ENCODE data around the gene RDH13. TPM values are rescaled to one million over a fixed set of nuclear protein-coding genes. Genes with fewer than 3 reads are reported as not detected.
"Not testable (repeated sequence)": the region's sequence is repeated elsewhere in the genome, so short reads cannot be mapped to it uniquely, and the experiment has no call there.

The RDH13 gene
- total and polyA plus RNA-seq, 9 donors, result 7.8 to 17.3 (median 11.8) TPM

- 94 to 97% (median 96%) methylated on average over 2 of the region's 2 CpGs for WGBS, 3 donors
- no peak for DNase-seq
- Histone ChIP-seq H3K27me3 (no peaks in the 10 kb centered on the region), H3K36me3 (no peaks in the 10 kb centered on the region), H3K9me3 (peaks cover 0 to 7% of the 10 kb centered on the region in 2 donors), H3K27ac (no peak overlapping the region), H3K4me3 (no peak overlapping the region), H3K4me1 (ENCODE audit: insufficient read depth) (no peaks in the 10 kb centered on the region)
- intact Hi-C loops (cut with DNase I), result loop anchor here in 1 of 4 donors (10.0 kb wide), 1 partner anchor 55 kb away; no protein-coding TSS in a partner anchor
- TF ChIP-seq EP300 (IDR thresholded peaks at IDR 0.05), result no peak
Measured at GRCh38 chr19:55069865-55070197, 6.9 kb upstream of the RDH13 start.

GRCh38 chr19:55068950-55069864 is 6.3 kb upstream of the RDH13 start:
- Histone ChIP-seq H3K4me3 (no peak overlapping the region), H3K27me3 (no peaks in the 10 kb centered on the region), H3K36me3 (no peaks in the 10 kb centered on the region), H3K4me1 (ENCODE audit: insufficient read depth) (no peaks in the 10 kb centered on the region), H3K9me3 (peaks cover 0 to 7% of the 10 kb centered on the region in 2 donors), H3K27ac (no peak overlapping the region)
- TF ChIP-seq POLR2A (IDR thresholded peaks at IDR 0.05) (no peak), EP300 (IDR thresholded peaks at IDR 0.05) (no peak)
- TF ChIP-seq, protein P1, sequence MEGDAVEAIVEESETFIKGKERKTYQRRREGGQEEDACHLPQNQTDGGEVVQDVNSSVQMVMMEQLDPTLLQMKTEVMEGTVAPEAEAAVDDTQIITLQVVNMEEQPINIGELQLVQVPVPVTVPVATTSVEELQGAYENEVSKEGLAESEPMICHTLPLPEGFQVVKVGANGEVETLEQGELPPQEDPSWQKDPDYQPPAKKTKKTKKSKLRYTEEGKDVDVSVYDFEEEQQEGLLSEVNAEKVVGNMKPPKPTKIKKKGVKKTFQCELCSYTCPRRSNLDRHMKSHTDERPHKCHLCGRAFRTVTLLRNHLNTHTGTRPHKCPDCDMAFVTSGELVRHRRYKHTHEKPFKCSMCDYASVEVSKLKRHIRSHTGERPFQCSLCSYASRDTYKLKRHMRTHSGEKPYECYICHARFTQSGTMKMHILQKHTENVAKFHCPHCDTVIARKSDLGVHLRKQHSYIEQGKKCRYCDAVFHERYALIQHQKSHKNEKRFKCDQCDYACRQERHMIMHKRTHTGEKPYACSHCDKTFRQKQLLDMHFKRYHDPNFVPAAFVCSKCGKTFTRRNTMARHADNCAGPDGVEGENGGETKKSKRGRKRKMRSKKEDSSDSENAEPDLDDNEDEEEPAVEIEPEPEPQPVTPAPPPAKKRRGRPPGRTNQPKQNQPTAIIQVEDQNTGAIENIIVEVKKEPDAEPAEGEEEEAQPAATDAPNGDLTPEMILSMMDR (IDR thresholded peaks at IDR 0.05), result no peak
- no peak for DNase-seq
- intact Hi-C loops (cut with DNase I), result no loop called here
- WGBS, 3 donors, result 4 to 8% (median 6%) methylated on average over 24 to 30 of the region's 30 CpGs

DNA sequence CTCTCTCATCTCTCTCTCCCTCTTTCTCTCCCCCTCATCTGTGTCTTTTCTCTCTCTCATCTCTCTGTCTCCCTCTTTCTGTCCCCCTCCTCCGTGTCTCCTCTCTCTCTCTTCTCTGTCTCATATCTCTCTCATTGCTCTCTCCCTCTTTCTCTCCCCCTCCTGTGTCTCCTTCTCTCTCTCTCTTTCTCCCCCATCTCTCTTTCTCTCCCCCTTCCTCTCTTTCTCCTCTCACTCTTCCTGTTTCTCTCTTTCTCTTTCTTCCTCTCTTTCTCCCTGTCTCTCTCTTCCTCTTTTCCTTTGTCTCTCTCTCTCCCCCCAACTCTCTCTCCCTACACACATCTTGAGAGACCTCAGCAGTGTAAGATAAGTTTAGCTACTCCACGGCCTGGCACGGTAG is 4.9 kb upstream of the RDH13 start:
- intact Hi-C loops (cut with DNase I), result no loop called here
- H3K4me1 ChIP-seq (ENCODE audit: insufficient read depth), result no peaks in the 10 kb centered on the region
- H3K27ac ChIP-seq, result no peak overlapping the region
- no peaks in the 10 kb centered on the region for H3K27me3 ChIP-seq
- TF ChIP-seq POLR2A (IDR thresholded peaks at IDR 0.05) (no peak), EP300 (IDR thresholded peaks at IDR 0.05) (no peak)
- TF ChIP-seq, protein P1 (IDR thresholded peaks at IDR 0.05), result no peak
- peaks cover 0 to 3% of the 10 kb centered on the region in 2 donors for H3K9me3 ChIP-seq
- WGBS, 3 donors, result 21 to 38% (median 35%) methylated on average over 3 of the region's 3 CpGs
- DNase-seq, result no peak
- H3K36me3 ChIP-seq, result no peaks in the 10 kb centered on the region
- H3K4me3 ChIP-seq, result no peak overlapping the region

DNA sequence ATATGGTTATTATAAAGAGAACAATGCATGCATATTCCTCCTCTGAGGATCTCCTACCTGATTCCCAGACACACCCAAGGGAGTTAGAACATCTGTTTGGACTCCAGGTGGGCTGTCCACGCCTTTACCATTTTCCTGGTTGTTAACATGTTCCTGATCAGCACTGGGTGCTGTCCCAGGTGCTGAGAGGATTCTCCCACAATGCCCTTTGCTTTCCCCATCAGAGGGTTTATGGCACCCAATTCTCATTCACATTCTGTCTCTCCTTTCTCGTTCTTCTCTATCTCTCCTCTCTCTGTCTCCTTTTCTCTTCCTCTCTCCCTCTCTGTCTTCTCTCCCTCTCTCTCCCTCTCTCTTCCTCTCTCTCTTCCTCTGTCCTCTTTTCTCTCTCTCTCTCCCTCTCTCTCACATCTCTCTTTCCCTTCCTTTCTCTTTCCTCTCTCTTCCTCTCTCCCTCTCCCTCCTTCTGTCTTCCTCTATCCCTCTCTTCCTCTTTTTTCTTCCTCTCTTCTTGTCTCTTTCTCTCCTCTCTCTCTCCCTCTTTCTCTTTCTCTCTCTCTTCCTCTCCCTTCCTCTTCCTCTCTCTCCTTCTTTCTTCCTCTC is 3.3 kb upstream of the RDH13 start:
- Histone ChIP-seq H3K9me3 (no peaks in the 10 kb centered on the region), H3K4me1 (ENCODE audit: insufficient read depth) (peaks cover 4% of the 10 kb centered on the region), H3K36me3 (no peaks in the 10 kb centered on the region), H3K4me3 (no peak overlapping the region), H3K27ac (no peak overlapping the region), H3K27me3 (no peaks in the 10 kb centered on the region)
- TF ChIP-seq, protein P1 (IDR thresholded peaks at IDR 0.05), result no peak
- WGBS, 3 donors, result 10 to 20% (median 19%) methylated on average over 2 of the region's 2 CpGs
- DNase-seq, result no peak
- intact Hi-C loops (cut with DNase I), result no loop called here

DNA sequence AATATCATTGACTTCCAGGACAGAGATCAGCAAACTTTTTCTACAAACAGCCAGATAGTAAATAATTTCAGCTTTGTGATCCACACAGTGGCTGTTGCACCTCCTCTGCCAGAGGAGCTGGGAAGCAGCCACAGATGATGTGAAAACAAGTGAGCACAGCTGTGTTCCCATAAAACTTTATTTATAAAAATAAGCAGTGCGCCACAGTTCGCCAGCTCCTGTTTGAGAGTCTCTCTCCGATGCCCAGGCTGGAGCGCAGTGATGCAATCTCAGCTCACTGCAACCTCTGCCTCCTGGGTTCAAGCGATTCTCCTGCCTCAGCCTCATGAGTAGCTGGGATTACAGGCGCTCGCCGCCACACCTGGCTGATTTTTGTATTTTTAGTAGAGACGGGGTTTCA is 2.6 kb upstream of the RDH13 start:
- H3K27ac ChIP-seq; intact Hi-C loops (cut with DNase I); H3K4me1 ChIP-seq (ENCODE audit: insufficient read depth); DNase-seq; H3K36me3 ChIP-seq; H3K9me3 ChIP-seq; H3K27me3 ChIP-seq; H3K4me3 ChIP-seq: not testable (repeated sequence)
- 72 to 79% (median 74%) methylated on average over 9 of the region's 9 CpGs for WGBS, 3 donors

Measured in ovary (tissue), 9 donors.